ENCODE results near the gene VPS72.
A peak's percentile ranks its signal among the peaks of the same experiment; 100 is the strongest.

Gene VPS72

GRCh38 chr1:151128800-151129199 lies 61.2 kb downstream of the VPS72 start:
- H2BK5ac ChIP-seq (ENCODE audit: low read length): no peak overlapping the region
- no peak overlapping the region for H3K27ac ChIP-seq (ENCODE audit: low read depth, low read length)
- peaks cover 2% of the 10 kb centered on the region for H3K4me1 ChIP-seq (ENCODE audit: control insufficient read depth, low read depth, low read length)
- H3K56ac ChIP-seq (ENCODE audit: low read length): no peak overlapping the region
- H3K4me3 ChIP-seq (ENCODE audit: low read length): no peak overlapping the region
- H3K9ac ChIP-seq (ENCODE audit: low read length): no peak overlapping the region
- no peak overlapping the region for H2BK120ac ChIP-seq (ENCODE audit: low read depth, low read length)
- no peak overlapping the region for H3K4me2 ChIP-seq (ENCODE audit: low read length)
- no peak overlapping the region for H3K23ac ChIP-seq (ENCODE audit: low read length)
- no peak overlapping the region for H4K5ac ChIP-seq (ENCODE audit: low read length)
- no peaks in the 10 kb centered on the region for H3K79me2 ChIP-seq (ENCODE audit: control insufficient read depth, insufficient read depth, low read length)
- no peak overlapping the region for H2AK5ac ChIP-seq (ENCODE audit: low read length)
- H3K4ac ChIP-seq (ENCODE audit: low read depth, low read length): no peak overlapping the region
- WGBS (ENCODE audit: extremely low coverage, insufficient coverage, low lambda C conversion rate): no CpG with 5 or more reads among the region's 6 CpGs
- H4K8ac ChIP-seq (ENCODE audit: low read depth, low read length): no peak overlapping the region
- H3K36me3 ChIP-seq (ENCODE audit: control insufficient read depth, insufficient read depth, low read length): no peaks in the 10 kb centered on the region
- peak; percentile 34 for DNase-seq
- H3K27me3 ChIP-seq (ENCODE audit: insufficient read depth, low read length, poor library complexity): no peaks in the 10 kb centered on the region
- H2BK15ac ChIP-seq (replicated peaks; ENCODE audit: low read depth): no peak overlapping the region
- no peaks in the 10 kb centered on the region for H3K79me1 ChIP-seq (ENCODE audit: low read length)
- H3K18ac ChIP-seq (ENCODE audit: low read length): no peak overlapping the region

Measured in mesendoderm (in vitro differentiated cells).